ENCODE measurements around the gene RAP1GAP2. TPM values are rescaled to one million over a fixed set of nuclear protein-coding genes. Genes with fewer than 3 reads are reported as not detected.

Gene RAP1GAP2
- polyA plus RNA-seq, 1 of the 3 experiments (the other 2 are of a cell fraction) = 22.0 TPM

DNA sequence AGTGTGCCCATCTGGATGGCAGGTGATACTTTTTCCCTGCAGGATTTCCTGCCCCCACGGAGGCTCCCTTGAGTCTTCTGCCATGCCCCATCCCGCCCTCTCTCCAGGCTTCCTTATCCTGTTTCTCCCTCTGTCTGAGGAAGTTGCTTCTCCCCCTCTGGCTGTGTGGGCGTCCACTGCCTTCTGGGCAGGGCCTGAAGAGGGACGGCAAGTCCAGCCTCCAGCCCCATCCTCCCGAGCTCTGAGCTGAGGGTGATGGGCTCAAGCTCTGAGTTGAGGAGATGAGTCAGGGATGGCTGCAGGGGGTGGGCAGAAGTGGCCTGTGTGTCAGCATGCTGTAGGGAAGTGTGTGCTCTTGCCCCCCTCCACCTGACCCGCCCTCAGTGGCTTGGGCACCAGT lies 14.2 kb upstream of the RAP1GAP2 start:
- no peaks in the 10 kb centered on the region for H3K36me3 ChIP-seq (replicated peaks in 1 of 2; ENCODE audit: control insufficient read depth in 1 of 2, insufficient read depth in 2 of 2, low read length in 1 of 2)
- 0 out of 2 replicates have a peak overlapping the region, but pooled peaks have one; percentile 28 for H3K4me2 ChIP-seq
- WGBS (ENCODE audit: low lambda C conversion rate) = 45% methylated on average over 5 of the region's 6 CpGs
- H3K27ac ChIP-seq (ENCODE audit: low read depth in 2 of 2, low read length in 1 of 2) = no peak overlapping the region
- ChIA-PET CTCF (no interaction called here), POLR2A (no interaction called here)
- TF ChIP-seq, protein P1, sequence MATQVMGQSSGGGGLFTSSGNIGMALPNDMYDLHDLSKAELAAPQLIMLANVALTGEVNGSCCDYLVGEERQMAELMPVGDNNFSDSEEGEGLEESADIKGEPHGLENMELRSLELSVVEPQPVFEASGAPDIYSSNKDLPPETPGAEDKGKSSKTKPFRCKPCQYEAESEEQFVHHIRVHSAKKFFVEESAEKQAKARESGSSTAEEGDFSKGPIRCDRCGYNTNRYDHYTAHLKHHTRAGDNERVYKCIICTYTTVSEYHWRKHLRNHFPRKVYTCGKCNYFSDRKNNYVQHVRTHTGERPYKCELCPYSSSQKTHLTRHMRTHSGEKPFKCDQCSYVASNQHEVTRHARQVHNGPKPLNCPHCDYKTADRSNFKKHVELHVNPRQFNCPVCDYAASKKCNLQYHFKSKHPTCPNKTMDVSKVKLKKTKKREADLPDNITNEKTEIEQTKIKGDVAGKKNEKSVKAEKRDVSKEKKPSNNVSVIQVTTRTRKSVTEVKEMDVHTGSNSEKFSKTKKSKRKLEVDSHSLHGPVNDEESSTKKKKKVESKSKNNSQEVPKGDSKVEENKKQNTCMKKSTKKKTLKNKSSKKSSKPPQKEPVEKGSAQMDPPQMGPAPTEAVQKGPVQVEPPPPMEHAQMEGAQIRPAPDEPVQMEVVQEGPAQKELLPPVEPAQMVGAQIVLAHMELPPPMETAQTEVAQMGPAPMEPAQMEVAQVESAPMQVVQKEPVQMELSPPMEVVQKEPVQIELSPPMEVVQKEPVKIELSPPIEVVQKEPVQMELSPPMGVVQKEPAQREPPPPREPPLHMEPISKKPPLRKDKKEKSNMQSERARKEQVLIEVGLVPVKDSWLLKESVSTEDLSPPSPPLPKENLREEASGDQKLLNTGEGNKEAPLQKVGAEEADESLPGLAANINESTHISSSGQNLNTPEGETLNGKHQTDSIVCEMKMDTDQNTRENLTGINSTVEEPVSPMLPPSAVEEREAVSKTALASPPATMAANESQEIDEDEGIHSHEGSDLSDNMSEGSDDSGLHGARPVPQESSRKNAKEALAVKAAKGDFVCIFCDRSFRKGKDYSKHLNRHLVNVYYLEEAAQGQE (IDR thresholded peaks at IDR 0.05; ENCODE audit: low read depth, low read length) = no peak
- no peak overlapping the region for H3K4me3 ChIP-seq (ENCODE audit: low read depth in 2 of 2, low read length in 1 of 2)
- H3K27me3 ChIP-seq (ENCODE audit: insufficient read depth) = peaks cover 4% of the 10 kb centered on the region; the same call in 1 of the 2 replicates
- H3K79me2 ChIP-seq (ENCODE audit: insufficient read depth) = no peaks in the 10 kb centered on the region
- peaks cover 0 to 11% of the 10 kb centered on the region in 2 experiments; a peak in 1 of 4 replicates for H3K4me1 ChIP-seq (ENCODE audit: control insufficient read depth in 1 of 2, insufficient read depth in 2 of 2, low read depth in 1 of 2, low read length in 1 of 2)
- no peaks in the 10 kb centered on the region for H4K20me1 ChIP-seq (ENCODE audit: insufficient read depth)
- no peaks in the 10 kb centered on the region for H3F3A ChIP-seq (replicated peaks; ENCODE audit: insufficient read depth)
- no peak for DNase-seq
- H2AFZ ChIP-seq (ENCODE audit: low read depth) = no peak overlapping the region
- H3K9me2 ChIP-seq = no peaks in the 10 kb centered on the region
- no peaks in the 10 kb centered on the region for H3K9me3 ChIP-seq
- no peak overlapping the region for H3K9ac ChIP-seq

DNA sequence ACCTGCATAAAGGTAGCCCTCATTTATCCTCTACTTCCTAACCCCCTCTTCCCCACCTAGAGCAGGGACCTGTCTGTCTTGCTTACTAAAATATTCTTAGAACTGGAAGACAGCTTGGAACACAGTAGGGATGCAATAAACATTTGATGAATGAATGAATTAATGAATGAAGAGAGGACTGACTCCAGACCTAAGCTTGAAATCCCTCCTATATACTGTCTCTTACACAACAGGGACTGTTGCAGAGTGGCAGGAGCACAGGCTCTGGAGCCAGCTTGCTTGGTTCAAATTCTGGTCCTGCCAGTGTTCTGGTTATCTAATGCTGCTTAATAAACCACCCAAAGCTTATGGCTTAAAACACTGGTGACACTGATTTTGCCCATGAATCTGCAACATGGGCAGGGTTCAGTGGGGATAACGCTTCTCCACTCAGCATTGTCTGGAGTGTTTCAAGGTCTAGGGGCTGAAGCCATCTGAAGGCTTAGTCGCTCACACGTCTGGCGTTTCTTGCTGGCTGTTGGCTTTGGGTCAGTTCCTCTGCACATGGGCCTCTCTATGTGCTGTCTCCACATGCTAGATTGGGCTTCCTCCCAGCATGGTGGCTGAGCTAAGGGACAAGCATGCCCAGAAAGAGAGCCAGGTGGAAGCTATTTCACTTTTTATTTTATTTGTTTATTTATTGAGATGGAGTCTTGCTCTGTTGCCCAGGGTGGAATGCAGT lies 12.8 kb upstream of the RAP1GAP2 start:
- no peaks in the 10 kb centered on the region for H3F3A ChIP-seq (replicated peaks; ENCODE audit: insufficient read depth)
- ChIA-PET POLR2A (no interaction called here), CTCF (interaction anchor here (0.8 to 1.1 kb wide), 2 partner anchors 47 to 401 kb away, joined by 3 read pairs; no protein-coding TSS in a partner anchor)
- no peak for DNase-seq
- H3K4me2 ChIP-seq = no peak overlapping the region
- H4K20me1 ChIP-seq (ENCODE audit: insufficient read depth) = no peaks in the 10 kb centered on the region
- H3K79me2 ChIP-seq (ENCODE audit: insufficient read depth) = no peaks in the 10 kb centered on the region
- H3K4me3 ChIP-seq (ENCODE audit: low read depth in 2 of 2, low read length in 1 of 2) = no peak overlapping the region
- H2AFZ ChIP-seq (ENCODE audit: low read depth) = no peak overlapping the region
- 100% methylated on average over 2 of the region's 4 CpGs for WGBS (ENCODE audit: low lambda C conversion rate)
- no peak overlapping the region for H3K27ac ChIP-seq (ENCODE audit: low read depth in 2 of 2, low read length in 1 of 2)
- H3K9ac ChIP-seq = no peak overlapping the region
- no peaks in the 10 kb centered on the region for H3K36me3 ChIP-seq (replicated peaks in 1 of 2; ENCODE audit: control insufficient read depth in 1 of 2, insufficient read depth in 2 of 2, low read length in 1 of 2)
- H3K4me1 ChIP-seq (ENCODE audit: control insufficient read depth in 1 of 2, insufficient read depth in 2 of 2, low read depth in 1 of 2, low read length in 1 of 2) = peaks cover 0 to 7% of the 10 kb centered on the region in 2 experiments; a peak in 1 of 4 replicates
- no peaks in the 10 kb centered on the region for H3K27me3 ChIP-seq (ENCODE audit: insufficient read depth)
- no peaks in the 10 kb centered on the region for H3K9me3 ChIP-seq
- H3K9me2 ChIP-seq = no peaks in the 10 kb centered on the region
- TF ChIP-seq, protein P2, sequence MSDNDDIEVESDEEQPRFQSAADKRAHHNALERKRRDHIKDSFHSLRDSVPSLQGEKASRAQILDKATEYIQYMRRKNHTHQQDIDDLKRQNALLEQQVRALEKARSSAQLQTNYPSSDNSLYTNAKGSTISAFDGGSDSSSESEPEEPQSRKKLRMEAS (IDR thresholded peaks at IDR 0.05; ENCODE audit: low read depth) = no peak
- TF ChIP-seq TCF12 (IDR thresholded peaks at IDR 0.05) (no peak), SMC3 (IDR thresholded peaks at IDR 0.05; ENCODE audit: low read depth, low read length) (no peak), EZH2phosphoT487 (IDR thresholded peaks at IDR 0.05; ENCODE audit: borderline replicate concordance, low read depth) (no peak), NFIC (IDR thresholded peaks at IDR 0.05; ENCODE audit: borderline replicate concordance) (no peak), RAD21 (IDR thresholded peaks at IDR 0.05; ENCODE audit: low read length) (no peak), RXRA (IDR thresholded peaks at IDR 0.05; ENCODE audit: borderline replicate concordance, low read depth) (no peak), GATA2 (CRISPR knock-in tag; IDR thresholded peaks at IDR 0.05) (no peak), RCOR1 (IDR thresholded peaks at IDR 0.05; ENCODE audit: low read length) (no peak), MEF2A (IDR thresholded peaks at IDR 0.05; ENCODE audit: borderline replicate concordance, low read depth) (no peak), YY1 (IDR thresholded peaks at IDR 0.05; ENCODE audit: low read depth) (no peak), NRF1 (IDR thresholded peaks at IDR 0.05; ENCODE audit: low read depth, low read length) (no peak), MXI1 (IDR thresholded peaks at IDR 0.05; ENCODE audit: low read depth, low read length) (no peak)
- TF ChIP-seq, protein P1 (IDR thresholded peaks at IDR 0.05; ENCODE audit: low read depth, low read length) = no peak
- TF ChIP-seq, protein P3, sequence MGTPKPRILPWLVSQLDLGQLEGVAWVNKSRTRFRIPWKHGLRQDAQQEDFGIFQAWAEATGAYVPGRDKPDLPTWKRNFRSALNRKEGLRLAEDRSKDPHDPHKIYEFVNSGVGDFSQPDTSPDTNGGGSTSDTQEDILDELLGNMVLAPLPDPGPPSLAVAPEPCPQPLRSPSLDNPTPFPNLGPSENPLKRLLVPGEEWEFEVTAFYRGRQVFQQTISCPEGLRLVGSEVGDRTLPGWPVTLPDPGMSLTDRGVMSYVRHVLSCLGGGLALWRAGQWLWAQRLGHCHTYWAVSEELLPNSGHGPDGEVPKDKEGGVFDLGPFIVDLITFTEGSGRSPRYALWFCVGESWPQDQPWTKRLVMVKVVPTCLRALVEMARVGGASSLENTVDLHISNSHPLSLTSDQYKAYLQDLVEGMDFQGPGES (IDR thresholded peaks at IDR 0.05; ENCODE audit: low read depth, low read length) = no peak
- TF ChIP-seq, protein P4, sequence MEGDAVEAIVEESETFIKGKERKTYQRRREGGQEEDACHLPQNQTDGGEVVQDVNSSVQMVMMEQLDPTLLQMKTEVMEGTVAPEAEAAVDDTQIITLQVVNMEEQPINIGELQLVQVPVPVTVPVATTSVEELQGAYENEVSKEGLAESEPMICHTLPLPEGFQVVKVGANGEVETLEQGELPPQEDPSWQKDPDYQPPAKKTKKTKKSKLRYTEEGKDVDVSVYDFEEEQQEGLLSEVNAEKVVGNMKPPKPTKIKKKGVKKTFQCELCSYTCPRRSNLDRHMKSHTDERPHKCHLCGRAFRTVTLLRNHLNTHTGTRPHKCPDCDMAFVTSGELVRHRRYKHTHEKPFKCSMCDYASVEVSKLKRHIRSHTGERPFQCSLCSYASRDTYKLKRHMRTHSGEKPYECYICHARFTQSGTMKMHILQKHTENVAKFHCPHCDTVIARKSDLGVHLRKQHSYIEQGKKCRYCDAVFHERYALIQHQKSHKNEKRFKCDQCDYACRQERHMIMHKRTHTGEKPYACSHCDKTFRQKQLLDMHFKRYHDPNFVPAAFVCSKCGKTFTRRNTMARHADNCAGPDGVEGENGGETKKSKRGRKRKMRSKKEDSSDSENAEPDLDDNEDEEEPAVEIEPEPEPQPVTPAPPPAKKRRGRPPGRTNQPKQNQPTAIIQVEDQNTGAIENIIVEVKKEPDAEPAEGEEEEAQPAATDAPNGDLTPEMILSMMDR (IDR thresholded peaks at IDR 0.05) = no peak

Data from SK-N-SH (cell line).